Vagina (tissue), 2 donors: ENCODE data around the gene KRTAP19-6. TPM values are rescaled to one million over a fixed set of nuclear protein-coding genes. Genes with fewer than 3 reads are reported as not detected.

Experiments used
- DNase-seq, 2 donors: peaks; one replicate each; pipeline ENCODE4 v3.0.0-alpha.2; 2017; ENCODE audit errors: extremely low spot score in 2 of 2
- H3K27ac ChIP-seq: fragments of 200-600 bp; sonication (generic); one replicate; pipeline ENCODE4 v1.5.1; 2019
- H3K27me3 ChIP-seq: fragments of 200-600 bp; sonication (generic); one replicate; pipeline ENCODE4 v1.5.1; 2019
- H3K36me3 ChIP-seq, 2 donors: fragments of 200-600 bp; sonication (generic); one replicate each; pipeline ENCODE4 v1.5.1; 2017 to 2019
- H3K4me1 ChIP-seq: fragments of 200-600 bp; sonication (generic); one replicate; pipeline ENCODE4 v1.5.1; 2019
- H3K4me3 ChIP-seq, 2 donors: fragments of 200-600 bp; sonication (generic); 1 replicate in 1 of 2; 2 replicates in 1 of 2; pipeline ENCODE4 v1.5.1; 2016 to 2019
- H3K9me3 ChIP-seq: fragments of 200-600 bp; sonication (generic); one replicate; pipeline ENCODE4 v1.5.1; 2019
- POLR2A ChIP-seq, 2 donors: fragments of 450-650 bp; IDR thresholded peaks; one replicate each; pipeline ENCODE4 v1.6.1; 2017; ENCODE audit warnings: antibody characterized with exemption in 2 of 2, mild to moderate bottlenecking in 2 of 2, moderate library complexity in 2 of 2
- POLR2AphosphoS5 ChIP-seq, 2 donors: sonication (generic); formaldehyde crosslinking; IDR thresholded peaks; one replicate each; pipeline ENCODE4 v1.9.0; 2017; ENCODE audit warnings: antibody characterized with exemption in 2 of 2, mild to moderate bottlenecking in 2 of 2, low read depth in 1 of 2; ENCODE audit not compliant: insufficient read depth in 1 of 2
- intact Hi-C: fragments of 100-400 bp; cut with DNase I; formaldehyde crosslinking; loops from one replicate; pipeline ENCODE4 v1.15.1; 2023
- total RNA-seq: library from RNA; depleted of rRNA; stranded (reverse); fragments of >200 nt; gene quantifications from one replicate; pipeline ENCODE4 v1.2.3, GENCODE V29; 2016
- TF ChIP-seq, protein P1 (sequence below), 3 experiments: fragments of 450-650 bp in 2 of 3; fragments of 200-600 bp in 1 of 3; sonication (generic) in 1 of 3; IDR thresholded peaks; one replicate each; pipeline ENCODE4 v1.5.1; 2017 to 2019; ENCODE audit warnings: antibody characterized with exemption in 3 of 3, mild to moderate bottlenecking in 2 of 3, moderate library complexity in 2 of 3

The KRTAP19-6 gene, protein sequence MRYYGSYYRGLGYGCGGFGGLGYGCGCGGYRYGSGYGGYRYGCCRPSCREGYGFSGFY
- total RNA-seq = not detected

DNA sequence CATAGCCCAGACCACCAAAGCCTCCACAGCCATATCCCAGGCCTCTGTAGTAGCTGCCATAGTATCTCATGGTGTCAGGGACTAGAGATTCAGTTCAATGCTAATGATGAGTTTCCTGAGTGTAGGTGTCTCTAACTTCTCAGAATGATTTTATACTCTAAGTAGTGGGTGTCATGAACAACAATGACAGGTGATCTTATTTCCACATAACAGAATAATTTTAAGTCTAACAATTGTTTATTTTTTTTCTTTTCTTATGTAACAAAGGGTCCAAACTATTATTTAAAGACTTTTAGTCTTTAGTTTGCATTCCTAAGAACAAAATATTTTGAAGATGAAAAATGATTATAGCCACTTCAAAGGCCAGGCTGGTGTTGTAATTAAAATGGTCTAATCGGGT, at the start of gene KRTAP19-6:
KRTAP19-6 (minus strand) TSS at position 101 of the 400 bp plus-strand sequence; CDS start at position 70, 31 bp downstream.
- Histone ChIP-seq H3K27me3 (no peaks in the 10 kb centered on the region), H3K4me3 (no peak within 1 kb of the TSS), H3K36me3 (no peaks in the 10 kb centered on the region), H3K4me1 (no peaks in the 10 kb centered on the region), H3K27ac (no peak within 1 kb of the TSS), H3K9me3 (no peaks in the 10 kb centered on the region)
- intact Hi-C loops = no loop called here
- TF ChIP-seq, protein P1, sequence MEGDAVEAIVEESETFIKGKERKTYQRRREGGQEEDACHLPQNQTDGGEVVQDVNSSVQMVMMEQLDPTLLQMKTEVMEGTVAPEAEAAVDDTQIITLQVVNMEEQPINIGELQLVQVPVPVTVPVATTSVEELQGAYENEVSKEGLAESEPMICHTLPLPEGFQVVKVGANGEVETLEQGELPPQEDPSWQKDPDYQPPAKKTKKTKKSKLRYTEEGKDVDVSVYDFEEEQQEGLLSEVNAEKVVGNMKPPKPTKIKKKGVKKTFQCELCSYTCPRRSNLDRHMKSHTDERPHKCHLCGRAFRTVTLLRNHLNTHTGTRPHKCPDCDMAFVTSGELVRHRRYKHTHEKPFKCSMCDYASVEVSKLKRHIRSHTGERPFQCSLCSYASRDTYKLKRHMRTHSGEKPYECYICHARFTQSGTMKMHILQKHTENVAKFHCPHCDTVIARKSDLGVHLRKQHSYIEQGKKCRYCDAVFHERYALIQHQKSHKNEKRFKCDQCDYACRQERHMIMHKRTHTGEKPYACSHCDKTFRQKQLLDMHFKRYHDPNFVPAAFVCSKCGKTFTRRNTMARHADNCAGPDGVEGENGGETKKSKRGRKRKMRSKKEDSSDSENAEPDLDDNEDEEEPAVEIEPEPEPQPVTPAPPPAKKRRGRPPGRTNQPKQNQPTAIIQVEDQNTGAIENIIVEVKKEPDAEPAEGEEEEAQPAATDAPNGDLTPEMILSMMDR (IDR thresholded peaks at IDR 0.05) = no peak
- TF ChIP-seq POLR2A (IDR thresholded peaks at IDR 0.05) = no peak
- no peak for TF ChIP-seq POLR2AphosphoS5 (IDR thresholded peaks at IDR 0.05; ENCODE audit: insufficient read depth in 1 of 2, low read depth in 1 of 2)
- no peak for DNase-seq

GRCh38 chr21:30590297-30590696, 48.6 kb upstream of the KRTAP19-6 start, which contains the start of gene KRTAP22-2:
Gene KRTAP22-2 (minus strand): TSS chr21:30590397.
- H3K36me3 ChIP-seq = no peaks in the 10 kb centered on the region
- TF ChIP-seq POLR2A (IDR thresholded peaks at IDR 0.05) (no peak), POLR2AphosphoS5 (IDR thresholded peaks at IDR 0.05; ENCODE audit: insufficient read depth in 1 of 2, low read depth in 1 of 2) (no peak)
- TF ChIP-seq, protein P1 (IDR thresholded peaks at IDR 0.05) = no peak
- H3K4me1 ChIP-seq = no peaks in the 10 kb centered on the region
- H3K27me3 ChIP-seq = no peaks in the 10 kb centered on the region
- H3K4me3 ChIP-seq = no peak within 1 kb of the TSS
- H3K9me3 ChIP-seq = no peaks in the 10 kb centered on the region
- intact Hi-C loops = no loop called here
- no peak within 1 kb of the TSS for H3K27ac ChIP-seq
- no peak for DNase-seq

- Histone ChIP-seq H3K27ac (no peak overlapping the region), H3K27me3 (no peaks in the 10 kb centered on the region), H3K9me3 (no peaks in the 10 kb centered on the region), H3K4me1 (no peaks in the 10 kb centered on the region), H3K36me3 (no peaks in the 10 kb centered on the region), H3K4me3 (no peak overlapping the region)
- DNase-seq = no peak
- TF ChIP-seq POLR2A (IDR thresholded peaks at IDR 0.05) (no peak), POLR2AphosphoS5 (IDR thresholded peaks at IDR 0.05; ENCODE audit: insufficient read depth in 1 of 2, low read depth in 1 of 2) (no peak)
- TF ChIP-seq, protein P1 (IDR thresholded peaks at IDR 0.05) = no peak
- intact Hi-C loops = no loop called here
These were observed 41.2 kb upstream of the KRTAP19-6 start for GRCh38 chr21:30582870-30583269.

GRCh38 chr21:30580132-30580531, 38.5 kb upstream of the KRTAP19-6 start:
- no peaks in the 10 kb centered on the region for H3K4me1 ChIP-seq
- DNase-seq = no peak
- H3K4me3 ChIP-seq = no peak overlapping the region
- no peaks in the 10 kb centered on the region for H3K27me3 ChIP-seq
- intact Hi-C loops = loop anchor here (1.0 kb wide), 1 partner anchor 23 kb away; no protein-coding TSS in a partner anchor
- H3K9me3 ChIP-seq = no peaks in the 10 kb centered on the region
- H3K27ac ChIP-seq = no peak overlapping the region
- TF ChIP-seq POLR2A (IDR thresholded peaks at IDR 0.05) = no peak
- no peak for TF ChIP-seq POLR2AphosphoS5 (IDR thresholded peaks at IDR 0.05; ENCODE audit: insufficient read depth in 1 of 2, low read depth in 1 of 2)
- TF ChIP-seq, protein P1 (IDR thresholded peaks at IDR 0.05) = no peak
- H3K36me3 ChIP-seq = no peaks in the 10 kb centered on the region

- intact Hi-C loops = no loop called here
- no peaks in the 10 kb centered on the region for H3K4me1 ChIP-seq
- no peaks in the 10 kb centered on the region for H3K9me3 ChIP-seq
- H3K27ac ChIP-seq = no peak overlapping the region
- no peak overlapping the region for H3K4me3 ChIP-seq
- H3K36me3 ChIP-seq = no peaks in the 10 kb centered on the region
- TF ChIP-seq POLR2AphosphoS5 (IDR thresholded peaks at IDR 0.05; ENCODE audit: insufficient read depth in 1 of 2, low read depth in 1 of 2) (no peak), POLR2A (IDR thresholded peaks at IDR 0.05) (no peak)
- TF ChIP-seq, protein P1 (IDR thresholded peaks at IDR 0.05) = no peak
- no peak for DNase-seq
- no peaks in the 10 kb centered on the region for H3K27me3 ChIP-seq
These were observed 37.7 kb upstream of the KRTAP19-6 start for GRCh38 chr21:30579346-30579745.
